HUES64 (cell line): ENCODE results near the gene LTBP1.

Experiments
- H3K27ac ChIP-seq: 2 replicates; pipeline ENCODE4 v1.7.0; 2013; ENCODE audit warnings: low read depth, low read length, inconsistent platforms
- H3K27me3 ChIP-seq: 2 replicates; pipeline ENCODE4 v1.6.1; 2013; ENCODE audit warnings: mild to moderate bottlenecking, low read length; ENCODE audit not compliant: insufficient read depth
- H3K36me3 ChIP-seq: 2 replicates; pipeline ENCODE4 v1.6.1; 2013; ENCODE audit warnings: mild to moderate bottlenecking, low read length; ENCODE audit not compliant: insufficient read depth
- H3K4me1 ChIP-seq: 2 replicates; pipeline ENCODE4 v1.6.1; 2013; ENCODE audit warnings: mild to moderate bottlenecking, low read length, moderate library complexity; ENCODE audit not compliant: insufficient read depth
- H3K4me3 ChIP-seq: 2 replicates; pipeline ENCODE4 v1.5.1; 2013; ENCODE audit warnings: mild to moderate bottlenecking, low read length, moderate library complexity
- H3K9ac ChIP-seq: 2 replicates; pipeline ENCODE4 v1.6.1; 2013; ENCODE audit warnings: mild to moderate bottlenecking, low read depth, low read length
- H3K9me3 ChIP-seq: 2 replicates; pipeline ENCODE4 v1.6.1; 2013; ENCODE audit warnings: low read depth, low read length; ENCODE audit not compliant: insufficient read depth
- WGBS: fragments of 150-250, 120-280 bp; methylation state at CpG from one replicate; pipeline ENCODE4 v1.1.7; 2013; ENCODE audit warnings: missing lambda C conversion rate; 5-methylcytosine and 5-hydroxymethylcytosine counted together

Gene LTBP1

GRCh38 chr2:32931945-32932709, 14.6 kb upstream of the LTBP1 start:
- H3K4me3 ChIP-seq = no peak overlapping the region
- no peaks in the 10 kb centered on the region for H3K36me3 ChIP-seq
- peak overlapping the region; percentile 47; the same call in 1 of the 2 replicates for H3K9ac ChIP-seq
- peaks cover 31% of the 10 kb centered on the region for H3K4me1 ChIP-seq
- no peaks in the 10 kb centered on the region for H3K27me3 ChIP-seq
- H3K27ac ChIP-seq = peak overlapping the region; percentile 75
- WGBS = 58% methylated on average over 12 of the region's 12 CpGs
- no peaks in the 10 kb centered on the region for H3K9me3 ChIP-seq

- H3K27ac ChIP-seq = no peak overlapping the region
- no peak overlapping the region for H3K4me3 ChIP-seq
- no peak overlapping the region for H3K9ac ChIP-seq
- no peaks in the 10 kb centered on the region for H3K9me3 ChIP-seq
- WGBS = 93% methylated on average over 9 of the region's 11 CpGs
- H3K36me3 ChIP-seq = no peaks in the 10 kb centered on the region
- H3K4me1 ChIP-seq = peaks cover 37% of the 10 kb centered on the region
- no peaks in the 10 kb centered on the region for H3K27me3 ChIP-seq
These were observed 13.7 kb upstream of the LTBP1 start for GRCh38 chr2:32932825-32933755.

- Histone ChIP-seq H3K4me3 (no peak overlapping the region), H3K27me3 (no peaks in the 10 kb centered on the region)
These were observed 13.0 kb upstream of the LTBP1 start for GRCh38 chr2:32933756-32934095.

GRCh38 chr2:32937602-32938448, 8.9 kb upstream of the LTBP1 start:
- no peaks in the 10 kb centered on the region for H3K27me3 ChIP-seq
- H3K4me1 ChIP-seq = peaks cover 35% of the 10 kb centered on the region
- WGBS = 41% methylated on average over 11 of the region's 13 CpGs
- H3K27ac ChIP-seq = peak overlapping the region; percentile 38; the same call in 1 of the 2 replicates
- H3K9me3 ChIP-seq = no peaks in the 10 kb centered on the region
- peak overlapping the region; percentile 13; the same call in 1 of the 2 replicates for H3K4me3 ChIP-seq
- no peak overlapping the region for H3K9ac ChIP-seq
- no peaks in the 10 kb centered on the region for H3K36me3 ChIP-seq

More at GRCh38 chr2:32933756-32934095, 13.0 kb upstream of the LTBP1 start:
- Histone ChIP-seq H3K9ac (no peak overlapping the region), H3K9me3 (no peaks in the 10 kb centered on the region), H3K36me3 (no peaks in the 10 kb centered on the region), H3K27ac (no peak overlapping the region), H3K4me1 (peaks cover 44% of the 10 kb centered on the region)
- 93% methylated on average over 5 of the region's 5 CpGs for WGBS

GRCh38 chr2:32938934-32939333, 7.8 kb upstream of the LTBP1 start:
- Histone ChIP-seq H3K9ac (no peak overlapping the region), H3K27ac (no peak overlapping the region), H3K4me3 (no peak overlapping the region), H3K36me3 (no peaks in the 10 kb centered on the region), H3K27me3 (no peaks in the 10 kb centered on the region), H3K4me1 (peaks cover 34% of the 10 kb centered on the region), H3K9me3 (no peaks in the 10 kb centered on the region)
- WGBS = 95% methylated on average over 3 of the region's 3 CpGs

GRCh38 chr2:32940316-32940997, 6.3 kb upstream of the LTBP1 start:
- 97% methylated on average over 8 of the region's 8 CpGs for WGBS

GRCh38 chr2:32941944-32942690, 4.6 kb upstream of the LTBP1 start:
- Histone ChIP-seq H3K9me3 (no peaks in the 10 kb centered on the region), H3K4me3 (no peak overlapping the region), H3K4me1 (peaks cover 27% of the 10 kb centered on the region), H3K27ac (no peak overlapping the region), H3K9ac (no peak overlapping the region), H3K36me3 (no peaks in the 10 kb centered on the region), H3K27me3 (no peaks in the 10 kb centered on the region)
- WGBS = 89% methylated on average over 8 of the region's 8 CpGs

More at GRCh38 chr2:32940316-32940997, 6.3 kb upstream of the LTBP1 start:
- no peaks in the 10 kb centered on the region for H3K9me3 ChIP-seq
- H3K36me3 ChIP-seq = no peaks in the 10 kb centered on the region
- H3K9ac ChIP-seq = no peak overlapping the region
- no peaks in the 10 kb centered on the region for H3K27me3 ChIP-seq
- no peak overlapping the region for H3K27ac ChIP-seq
- H3K4me1 ChIP-seq = peaks cover 34% of the 10 kb centered on the region
- no peak overlapping the region for H3K4me3 ChIP-seq

- 93% methylated on average over 2 of the region's 4 CpGs for WGBS
- H3K27ac ChIP-seq = no peak overlapping the region
- H3K4me3 ChIP-seq = no peak overlapping the region
- peaks cover 21% of the 10 kb centered on the region for H3K4me1 ChIP-seq
- no peak overlapping the region for H3K9ac ChIP-seq
- H3K27me3 ChIP-seq = no peaks in the 10 kb centered on the region
- no peaks in the 10 kb centered on the region for H3K36me3 ChIP-seq
- no peaks in the 10 kb centered on the region for H3K9me3 ChIP-seq
These were observed 3.8 kb upstream of the LTBP1 start for GRCh38 chr2:32942793-32943485.

- Histone ChIP-seq H3K9me3 (no peaks in the 10 kb centered on the region), H3K27me3 (peaks cover 4% of the 10 kb centered on the region; the same call in 1 of the 2 replicates), H3K36me3 (no peaks in the 10 kb centered on the region), H3K4me3 (no peak overlapping the region), H3K4me1 (peaks cover 14% of the 10 kb centered on the region), H3K27ac (no peak overlapping the region), H3K9ac (no peak overlapping the region)
- 91% methylated on average over 2 of the region's 2 CpGs for WGBS
These were observed 1.5 kb upstream of the LTBP1 start for GRCh38 chr2:32945286-32945685.
